Anterior cingulate cortex (tissue), 58 donors: Measurements from ENCODE around the gene ZC3H14.

ENCODE experiments used
- DNase-seq, 58 donors: peaks; one replicate each; lab custom pipeline; 2025; lab: John Stamatoyannopoulos, UW

Gene ZC3H14

DNA sequence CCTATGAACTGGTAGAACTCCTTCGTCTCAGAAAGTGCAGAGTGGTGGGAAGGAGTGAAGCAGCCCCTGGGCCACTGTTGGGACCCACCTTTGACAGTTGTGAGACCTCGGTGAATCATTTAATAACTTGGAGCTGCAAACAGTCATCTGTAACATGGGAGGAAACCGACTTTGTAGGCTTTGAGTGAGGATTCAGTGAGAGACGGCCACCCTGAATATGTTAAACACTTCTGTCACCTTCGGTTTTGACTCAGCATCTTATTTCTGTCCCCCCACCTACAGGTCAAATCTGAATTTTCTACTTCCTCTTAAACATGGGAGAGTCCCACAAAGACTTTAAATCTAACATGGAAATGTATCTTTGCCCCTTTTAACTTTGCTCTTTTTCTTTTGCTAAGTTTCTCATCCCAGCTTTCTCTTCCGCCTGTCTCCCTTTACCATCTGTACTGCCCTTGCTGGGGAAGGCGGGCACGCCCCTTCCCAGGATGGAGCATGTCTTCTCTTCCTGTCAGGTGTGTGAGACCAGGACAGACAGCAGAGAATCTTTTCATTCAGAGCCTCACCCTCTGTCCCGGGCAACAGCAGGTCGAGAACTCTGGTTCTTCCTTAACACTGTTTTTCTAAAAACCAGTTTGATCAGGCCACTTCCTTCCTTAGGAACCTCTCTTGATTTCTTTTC lies 37.1 kb downstream of the ZC3H14 start:
- DNase-seq: no peak

DNA sequence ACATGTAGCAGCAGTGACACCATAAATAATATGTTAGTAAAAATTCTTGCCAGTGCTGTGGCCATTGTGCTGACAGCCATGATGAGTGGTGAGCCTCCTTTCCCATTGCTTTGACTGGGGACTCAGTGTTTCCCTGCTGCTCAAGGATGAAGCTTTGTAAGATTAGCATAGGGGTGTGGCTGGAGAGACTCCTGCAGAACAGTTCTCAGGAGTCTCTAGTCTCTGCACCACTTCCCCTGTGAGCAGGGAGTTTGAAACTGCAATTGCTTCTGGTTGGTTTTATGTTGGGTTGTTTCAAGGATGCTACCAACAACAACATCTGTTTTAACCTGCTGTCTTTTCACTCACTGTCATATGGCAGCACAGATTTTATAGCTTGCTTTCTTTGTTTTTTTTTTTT lies 41.4 kb downstream of the ZC3H14 start:
- no peak for DNase-seq

DNA sequence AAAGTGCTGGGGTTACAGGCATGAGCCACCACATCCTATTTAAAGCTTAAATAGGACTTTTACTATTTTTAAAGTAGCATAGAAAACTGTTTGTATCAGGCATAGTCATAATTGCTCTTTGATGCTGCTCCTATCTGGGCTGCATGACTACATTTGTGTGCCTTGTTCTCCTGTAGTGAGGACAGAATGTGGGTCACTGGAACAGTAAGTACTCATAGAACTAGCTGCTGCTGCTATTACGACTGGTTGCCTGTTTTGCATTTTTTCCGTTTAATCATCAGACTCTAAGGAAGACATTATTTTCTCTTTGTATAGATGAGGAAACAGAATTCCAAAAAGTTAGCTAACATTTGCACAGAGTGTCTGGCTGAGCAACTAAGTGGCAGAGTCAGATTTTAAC lies 42.8 kb downstream of the ZC3H14 start:
- no peak for DNase-seq

DNA sequence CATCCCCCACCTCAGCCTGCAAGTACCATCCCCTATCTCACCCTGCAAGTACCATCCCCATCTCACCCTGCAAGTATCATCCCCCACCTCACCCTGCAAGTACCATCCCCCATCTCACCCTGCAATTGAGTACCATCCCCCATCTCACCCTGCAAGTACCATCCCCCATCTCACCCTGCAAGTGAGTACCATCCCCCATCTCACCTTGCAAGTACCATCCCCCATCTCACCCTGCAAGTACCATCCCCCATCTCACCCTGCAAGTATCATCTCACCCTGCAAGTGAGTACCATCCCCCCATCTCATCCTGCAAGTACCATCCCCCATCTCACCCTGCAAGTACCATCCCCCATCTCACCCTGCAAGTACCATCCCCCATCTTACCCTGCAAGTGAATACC lies 45.0 kb downstream of the ZC3H14 start:
- DNase-seq: no peak

GRCh38 chr14:88611878-88612277 lies 49.0 kb downstream of the ZC3H14 start:
- DNase-seq: no peak

- DNase-seq: no peak
Measured at GRCh38 chr14:88612981-88613380, 50.1 kb downstream of the ZC3H14 start.

GRCh38 chr14:88613552-88614010 lies 50.7 kb downstream of the ZC3H14 start:
- no peak for DNase-seq

DNA sequence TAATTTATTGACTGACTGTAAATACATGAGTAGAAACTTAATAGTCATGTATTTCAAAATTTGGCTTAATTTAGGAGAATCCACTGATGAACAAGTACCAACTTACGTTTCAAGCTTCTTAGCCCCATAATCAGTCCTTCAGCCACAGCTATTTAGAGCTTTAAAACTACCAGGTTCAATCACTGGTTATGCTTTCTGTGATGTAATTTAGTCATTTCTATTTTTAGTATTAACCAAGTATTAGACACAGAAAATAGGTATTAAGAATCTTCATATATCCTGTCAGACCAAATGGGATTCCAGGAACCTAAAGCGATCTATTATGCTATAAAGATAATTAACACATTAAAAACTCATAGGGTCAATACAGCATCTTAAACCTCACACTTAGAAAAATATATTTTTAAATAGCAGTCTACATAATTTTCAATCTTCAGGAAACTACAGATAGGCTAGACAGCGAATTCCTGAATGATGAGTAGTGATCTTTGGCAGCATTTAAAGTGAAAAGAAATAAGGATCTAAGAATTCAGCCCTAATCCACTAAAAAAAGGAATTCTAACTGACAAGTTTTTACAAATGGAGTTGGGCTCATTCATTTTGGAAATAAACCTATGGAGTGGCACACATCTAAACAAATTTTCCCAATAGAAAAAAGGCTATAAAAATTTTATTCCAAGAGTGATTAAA lies 51.5 kb downstream of the ZC3H14 start:
- no peak for DNase-seq

GRCh38 chr14:88616697-88617096 lies 53.9 kb downstream of the ZC3H14 start:
- DNase-seq: no peak

- no peak for DNase-seq
Measured at GRCh38 chr14:88617479-88617878, 54.6 kb downstream of the ZC3H14 start.

DNA sequence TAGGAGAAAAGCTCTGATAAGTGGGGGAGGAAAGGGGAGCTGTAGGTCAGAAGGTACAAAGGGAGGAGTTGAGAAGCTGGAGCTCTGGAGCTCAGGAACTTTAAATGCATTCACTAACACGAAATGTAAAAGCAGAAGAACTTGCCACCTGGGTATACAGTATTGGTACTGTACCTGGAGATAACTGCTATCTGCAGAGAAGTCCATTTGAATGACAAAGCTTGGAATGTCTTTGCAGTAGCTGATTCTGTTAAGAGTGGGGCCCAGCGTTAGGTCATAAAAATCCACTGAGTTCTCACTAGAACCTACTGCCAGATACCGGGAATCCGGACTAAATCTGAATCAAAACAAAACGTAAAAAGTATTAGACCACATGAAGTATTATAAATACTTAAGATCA lies 55.6 kb downstream of the ZC3H14 start:
- DNase-seq: no peak

DNA sequence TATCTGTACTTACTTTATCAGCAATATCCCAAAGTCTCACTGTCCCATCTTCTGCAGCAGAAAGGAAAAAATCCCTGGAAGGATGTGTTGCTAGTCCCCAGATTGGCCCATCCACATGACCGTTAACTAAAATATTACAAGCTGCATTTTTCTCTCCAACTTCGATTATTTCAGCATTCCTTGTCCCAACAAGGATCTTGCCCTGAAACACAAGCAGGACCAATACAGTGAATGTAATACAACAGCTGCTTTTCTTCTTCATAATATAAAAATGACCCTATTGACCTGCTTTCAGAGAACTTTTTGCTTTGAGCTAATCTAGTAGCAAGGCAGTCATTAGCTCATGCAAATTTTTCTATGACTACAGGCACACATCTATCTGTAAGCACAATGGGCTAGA lies 58.3 kb downstream of the ZC3H14 start:
- DNase-seq: no peak

- DNase-seq: no peak
Measured at GRCh38 chr14:88625671-88626070, 62.8 kb downstream of the ZC3H14 start.

DNA sequence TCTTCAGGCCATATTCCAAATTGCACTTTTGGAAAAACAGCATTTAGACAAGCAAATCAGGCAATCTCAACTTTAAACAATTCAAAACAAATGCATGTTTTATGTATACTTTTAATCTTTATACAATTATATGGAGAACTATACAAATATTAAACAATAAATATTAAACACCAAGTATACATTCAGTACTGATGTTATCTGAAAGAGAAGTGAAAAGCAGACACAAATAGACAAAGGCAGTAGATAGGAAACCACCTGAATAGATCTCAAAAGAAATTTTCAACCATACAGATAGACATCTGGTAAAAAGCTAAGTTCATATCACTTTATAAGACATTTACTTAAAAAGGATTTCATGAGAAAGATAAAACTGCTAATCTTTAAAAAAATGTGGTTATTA lies 65.2 kb downstream of the ZC3H14 start:
- DNase-seq: no peak

DNA sequence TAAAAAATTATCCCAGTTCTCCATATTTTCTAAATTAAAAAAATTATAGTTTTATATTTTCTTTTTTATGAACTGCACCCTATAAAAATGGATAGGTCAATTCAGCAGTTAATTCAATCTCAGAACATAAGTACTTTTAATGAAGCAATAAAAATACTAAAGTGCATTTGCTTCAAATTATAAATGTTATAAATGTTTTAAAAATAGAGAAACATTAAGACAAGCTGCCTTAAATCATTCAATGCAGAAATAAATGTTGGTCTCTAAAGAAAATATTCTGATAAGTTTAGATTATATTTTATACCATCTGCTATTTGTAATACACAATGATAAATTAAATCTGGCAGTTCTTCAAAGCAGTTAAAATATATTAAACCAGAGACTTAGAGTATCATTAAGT lies 65.6 kb downstream of the ZC3H14 start:
- DNase-seq: no peak

- DNase-seq: no peak
Measured at GRCh38 chr14:88630565-88630964, 67.7 kb downstream of the ZC3H14 start.

DNA sequence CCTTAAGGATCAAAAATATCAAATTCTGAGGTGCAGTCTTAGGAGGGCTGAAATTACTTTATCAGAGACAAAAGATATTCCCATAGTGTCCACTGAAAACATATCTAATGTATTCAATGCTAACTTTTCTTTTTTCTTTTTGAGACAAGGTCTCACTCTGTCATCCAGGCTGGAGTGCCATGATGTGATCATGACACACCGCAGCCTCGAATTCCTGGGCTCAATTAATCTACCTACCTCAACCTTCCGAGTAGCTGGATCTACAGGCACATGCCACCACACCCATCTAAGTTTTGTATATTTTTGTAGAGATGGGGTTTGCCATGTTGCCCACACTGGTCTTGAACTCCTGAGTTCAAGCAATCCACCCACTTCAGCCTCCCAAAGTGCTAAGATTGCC lies 68.3 kb downstream of the ZC3H14 start:
- no peak for DNase-seq

- no peak for DNase-seq
Measured at GRCh38 chr14:88632512-88632911, 69.7 kb downstream of the ZC3H14 start.

- DNase-seq: no peak
Measured at GRCh38 chr14:88639221-88639620, 76.4 kb downstream of the ZC3H14 start.

DNA sequence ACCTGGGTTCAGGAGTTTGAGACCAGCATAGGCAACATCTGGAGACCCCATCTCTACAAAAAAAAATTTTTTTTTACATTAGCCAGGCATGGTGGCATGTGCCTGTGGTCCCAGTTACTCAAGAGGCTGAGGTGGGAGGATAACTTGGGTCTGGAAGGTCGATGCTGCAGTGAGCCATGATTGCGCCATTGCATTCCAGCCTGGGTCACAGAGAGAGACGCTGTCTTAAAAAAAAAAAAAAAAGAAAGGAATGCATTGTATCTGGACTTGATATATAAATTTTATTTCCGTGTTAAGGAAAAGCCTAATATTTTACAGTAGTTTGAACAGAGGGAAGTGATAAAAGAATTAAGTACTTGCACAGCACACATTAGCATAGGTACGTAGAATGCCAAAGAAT lies 97.2 kb downstream of the ZC3H14 start:
- DNase-seq: no peak

DNA sequence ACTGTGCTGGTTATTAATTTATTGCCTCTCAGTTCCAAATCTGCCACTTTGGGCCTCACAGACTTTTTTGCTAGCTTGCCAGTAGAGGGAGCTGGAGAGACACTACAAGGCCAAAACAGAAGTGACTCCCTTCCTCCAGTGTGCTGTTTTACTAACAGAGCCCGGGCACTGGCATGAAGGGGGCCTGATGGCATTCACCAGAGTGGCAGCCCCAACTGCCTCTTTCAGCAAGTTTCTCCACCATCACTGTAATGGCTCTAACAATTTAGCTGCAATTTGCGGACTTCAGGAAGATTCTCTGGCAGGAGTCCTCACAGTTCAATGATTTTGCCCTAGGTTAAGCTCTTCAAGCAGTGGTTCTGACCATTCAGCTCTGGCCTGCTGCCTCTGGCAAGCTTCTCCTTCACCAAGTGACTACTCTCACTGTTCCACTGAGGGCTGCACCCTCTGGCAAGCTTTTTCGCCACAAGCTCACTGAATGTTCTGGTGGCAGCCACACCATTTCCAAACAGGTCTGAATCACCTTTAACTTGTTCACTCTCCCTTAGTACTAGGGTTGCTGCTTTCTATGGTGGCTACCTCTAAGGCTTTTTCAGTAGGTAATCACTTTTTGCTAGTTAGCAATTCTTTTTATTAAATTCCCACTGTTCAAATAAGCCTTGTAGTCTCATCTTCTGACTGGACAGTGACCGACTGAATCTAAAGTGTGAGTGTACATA lies 104.9 kb downstream of the ZC3H14 start:
- peak in 48 of 58 donors; percentile 3 to 76 (median 38) for DNase-seq
